Measurements from ENCODE around the gene SCYGR8.
"Not testable (repeated sequence)": the region's sequence is repeated elsewhere in the genome, so short reads cannot be mapped to it uniquely, and the experiment has no call there.

Gene SCYGR8

GRCh38 chr2:227745594-227745993 is at the start of gene SCYGR8:
Gene SCYGR8, plus strand, starts transcription at chr2:227745894. Its CDS starts 0 bp downstream, at chr2:227745894.
- DNase-seq (ENCODE audit: low read depth in 2 of 2) = no peak

DNA sequence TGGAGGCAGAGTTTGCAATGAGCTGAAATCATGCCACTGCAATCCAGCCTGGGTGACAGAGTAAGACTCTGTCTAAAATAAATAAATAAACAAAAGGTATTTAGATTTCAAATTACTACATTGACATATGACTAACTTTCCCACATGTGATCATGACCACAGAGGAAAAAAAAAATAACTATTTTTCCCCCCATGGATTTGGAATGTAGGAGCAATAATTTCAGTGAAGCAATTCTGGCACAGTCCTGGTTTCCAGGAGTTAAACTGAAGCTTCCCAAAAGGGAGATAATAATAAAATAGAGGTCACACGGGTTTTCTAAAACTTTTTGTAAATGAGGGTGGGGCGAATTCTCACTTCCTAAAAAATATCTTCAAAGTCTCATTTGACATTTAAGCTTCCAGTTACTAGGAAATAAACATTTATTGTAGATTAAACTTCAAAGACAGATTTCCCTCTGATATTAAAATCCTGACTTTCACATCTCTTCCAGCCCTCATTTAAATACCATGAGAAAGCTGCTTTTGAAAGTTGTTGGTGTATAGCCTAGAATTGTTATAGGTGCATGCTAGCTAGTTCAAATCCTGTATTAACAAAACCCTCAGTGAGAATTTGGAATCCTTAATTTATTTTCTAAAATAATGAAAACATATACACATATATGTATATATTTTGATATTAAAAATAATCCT is 48.6 kb upstream of the SCYGR8 start:
- DNase-seq (ENCODE audit: low read depth in 2 of 2) = no peak

- no peak for DNase-seq (ENCODE audit: low read depth in 2 of 2)
Observed at GRCh38 chr2:227701556-227701955, 44.1 kb upstream of the SCYGR8 start.

GRCh38 chr2:227703280-227703732 is 42.4 kb upstream of the SCYGR8 start:
- DNase-seq (ENCODE audit: low read depth in 2 of 2) = no peak

DNA sequence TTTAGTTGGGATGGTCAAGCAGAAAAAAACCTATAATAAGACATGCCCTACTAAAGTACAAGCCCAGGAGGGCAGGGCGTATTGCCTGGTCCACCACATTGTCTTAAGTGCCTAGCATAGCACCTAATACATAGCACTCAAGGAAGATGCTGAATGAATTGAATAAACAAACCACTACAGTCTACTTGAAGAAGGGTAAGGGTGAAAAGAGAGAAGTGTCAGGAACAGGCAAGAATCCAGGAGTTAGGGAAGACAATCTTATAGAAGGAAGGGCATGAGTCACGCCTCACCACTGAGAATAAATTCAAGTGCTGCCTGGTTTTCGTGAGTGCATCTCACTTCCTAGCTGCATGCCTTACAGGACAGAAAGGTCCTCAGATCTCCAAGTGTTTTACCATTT is 41.7 kb upstream of the SCYGR8 start:
- DNase-seq (ENCODE audit: low read depth in 2 of 2) = no peak

GRCh38 chr2:227706859-227707258 is 38.8 kb upstream of the SCYGR8 start:
- no peak for DNase-seq (ENCODE audit: low read depth in 2 of 2)

GRCh38 chr2:227707390-227707789 is 38.3 kb upstream of the SCYGR8 start:
- DNase-seq (ENCODE audit: low read depth in 2 of 2) = no peak

- no peak for DNase-seq (ENCODE audit: low read depth in 2 of 2)
Observed at GRCh38 chr2:227710986-227711385, 34.7 kb upstream of the SCYGR8 start.

DNA sequence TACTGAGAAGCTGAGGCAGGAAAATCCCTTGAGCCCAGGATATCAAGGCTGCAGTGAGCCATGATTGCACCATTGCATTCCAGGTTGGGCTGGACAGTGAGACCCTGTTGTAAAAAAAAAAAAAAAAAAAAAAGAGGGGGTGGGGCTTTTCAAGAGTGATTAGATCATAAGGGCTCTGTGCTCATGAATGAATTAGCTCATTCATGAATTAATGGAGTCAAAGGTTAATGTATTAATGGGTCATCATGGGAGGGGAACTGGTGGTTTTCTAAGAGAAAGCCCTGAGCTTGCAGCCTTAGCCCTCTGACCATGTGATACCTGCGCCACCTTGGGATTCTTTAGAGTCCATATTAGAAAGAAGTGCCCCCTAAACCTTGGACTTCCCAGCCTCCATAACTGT is 32.4 kb upstream of the SCYGR8 start:
- DNase-seq (ENCODE audit: low read depth in 2 of 2) = no peak

DNA sequence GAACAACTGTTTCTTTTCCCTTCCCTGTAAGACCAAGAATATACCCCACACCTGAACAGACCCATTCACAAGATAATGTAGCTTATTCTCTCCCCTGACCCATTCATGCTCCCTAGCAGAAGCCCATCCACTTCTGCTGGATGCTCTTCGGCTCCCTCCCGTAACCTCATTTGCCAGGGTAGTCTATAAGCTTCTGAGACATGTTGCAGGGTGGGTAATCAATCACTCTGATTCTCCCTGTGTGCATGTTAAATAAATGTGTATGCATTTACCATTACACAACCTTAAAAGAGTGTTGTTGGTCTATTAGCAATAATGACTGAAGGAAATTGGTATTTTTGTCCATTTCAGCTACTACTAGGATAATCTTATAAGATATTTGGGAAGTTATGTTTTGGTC is 29.2 kb upstream of the SCYGR8 start:
- no peak for DNase-seq (ENCODE audit: low read depth in 2 of 2)

DNA sequence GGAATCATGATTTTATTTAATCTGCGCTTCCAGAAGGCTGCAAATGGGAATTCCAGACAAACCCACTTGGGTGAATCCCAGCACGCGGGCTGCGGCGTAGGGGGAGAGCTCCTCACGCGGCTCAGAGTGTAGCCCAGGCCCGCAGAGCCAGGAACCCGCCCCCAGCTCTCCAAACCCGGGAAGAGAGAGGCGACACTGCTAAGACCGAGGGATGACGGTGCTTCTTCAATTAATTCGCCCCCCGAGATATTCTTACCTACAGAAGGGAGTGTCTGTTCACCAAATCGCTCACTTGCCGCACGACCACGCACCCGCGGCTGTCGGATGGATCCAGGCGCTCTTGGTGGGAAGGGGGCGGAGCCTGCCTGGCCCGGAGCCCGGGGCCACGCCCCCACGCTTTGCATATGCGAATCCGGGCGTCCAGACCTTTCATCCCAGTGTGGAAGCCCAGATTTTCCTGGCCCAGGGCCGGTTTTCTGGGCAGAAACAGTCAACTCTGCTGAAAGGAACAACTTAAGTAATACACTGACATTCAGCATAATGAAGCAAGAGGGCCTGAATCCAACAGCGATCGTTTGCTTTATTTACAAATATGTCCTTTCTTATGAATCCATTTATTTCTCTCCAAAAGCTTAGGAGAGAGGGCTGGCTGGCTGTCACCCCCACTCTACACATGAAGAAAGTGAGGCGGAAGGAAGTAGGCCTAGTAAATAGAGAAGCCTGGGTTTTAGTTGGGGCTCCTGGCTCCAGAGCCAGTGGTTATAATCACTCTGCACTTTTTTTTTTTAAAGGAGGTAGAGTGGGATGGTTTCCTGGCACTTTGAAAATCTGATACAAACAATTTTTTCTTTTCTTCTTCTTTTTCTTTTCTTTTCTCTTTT is 27.8 kb upstream of the SCYGR8 start, which contains the start of gene SLC19A3:
TSS of gene SLC19A3 (minus strand) at position 342 of the 881 bp plus-strand sequence. CDS start 15,710 bp downstream, outside the sequence.
- no peak for DNase-seq (ENCODE audit: low read depth in 2 of 2)

- no peak for DNase-seq (ENCODE audit: low read depth in 2 of 2)
Observed at GRCh38 chr2:227719641-227720040, 26.1 kb upstream of the SCYGR8 start.

GRCh38 chr2:227720680-227721079 is 25.0 kb upstream of the SCYGR8 start:
- DNase-seq (ENCODE audit: low read depth in 2 of 2) = no peak

DNA sequence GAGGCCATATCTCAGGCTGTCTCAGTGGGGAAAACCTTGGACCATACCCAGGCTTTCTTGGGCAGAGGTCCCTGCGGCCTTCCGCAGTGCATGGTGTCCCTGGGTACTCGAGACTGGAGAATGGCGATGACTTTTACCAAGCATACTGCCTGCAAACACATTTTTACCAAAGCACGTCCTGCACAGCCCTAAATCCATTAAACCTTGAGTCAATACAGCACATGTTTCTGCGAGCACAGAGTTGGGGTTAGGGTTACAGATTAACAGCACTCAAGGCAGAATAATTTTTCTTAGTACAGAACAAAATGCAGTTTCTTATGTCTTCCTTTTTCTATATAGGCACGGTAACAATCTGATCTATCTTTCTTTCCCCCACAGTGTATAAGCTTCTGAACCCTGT is 22.9 kb upstream of the SCYGR8 start:
- DNase-seq (ENCODE audit: low read depth in 2 of 2) = not testable (repeated sequence)

DNA sequence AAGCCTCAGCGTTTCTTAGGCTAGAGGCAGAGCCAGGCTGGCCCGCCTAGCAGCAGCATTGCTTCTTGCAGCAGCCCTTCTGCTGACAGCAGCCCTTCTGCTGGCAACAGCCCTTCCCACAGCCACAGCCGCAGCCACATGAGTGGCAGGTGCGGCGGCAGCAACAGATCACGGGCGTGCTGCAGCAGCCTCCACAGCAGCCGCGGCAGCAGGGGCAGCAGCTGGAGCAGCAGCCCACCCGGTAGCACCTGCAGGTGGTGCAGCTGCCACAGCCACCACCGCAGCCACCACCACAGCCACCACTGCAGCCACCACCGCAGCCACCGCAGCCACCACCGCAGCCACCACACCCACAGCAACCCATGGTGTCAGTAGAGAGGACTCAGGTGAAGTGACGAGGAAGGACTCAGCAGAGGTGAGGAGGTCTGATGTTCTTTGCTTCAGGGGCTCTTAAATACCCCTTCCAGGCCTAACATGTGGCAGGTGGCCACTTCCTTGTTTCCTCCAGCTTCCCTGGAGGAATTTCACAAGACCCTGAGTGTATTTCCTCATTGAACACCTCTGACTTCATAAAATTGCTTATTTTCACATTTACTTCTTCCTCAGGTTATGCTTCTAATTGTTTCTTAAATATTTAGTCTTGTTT is 21.2 kb upstream of the SCYGR8 start, which contains the start of gene SCYGR6:
TSS of gene SCYGR6 (minus strand) at position 364 of the 646 bp plus-strand sequence. CDS start at position 364, 0 bp downstream.
- no peak for DNase-seq (ENCODE audit: low read depth in 2 of 2)

DNA sequence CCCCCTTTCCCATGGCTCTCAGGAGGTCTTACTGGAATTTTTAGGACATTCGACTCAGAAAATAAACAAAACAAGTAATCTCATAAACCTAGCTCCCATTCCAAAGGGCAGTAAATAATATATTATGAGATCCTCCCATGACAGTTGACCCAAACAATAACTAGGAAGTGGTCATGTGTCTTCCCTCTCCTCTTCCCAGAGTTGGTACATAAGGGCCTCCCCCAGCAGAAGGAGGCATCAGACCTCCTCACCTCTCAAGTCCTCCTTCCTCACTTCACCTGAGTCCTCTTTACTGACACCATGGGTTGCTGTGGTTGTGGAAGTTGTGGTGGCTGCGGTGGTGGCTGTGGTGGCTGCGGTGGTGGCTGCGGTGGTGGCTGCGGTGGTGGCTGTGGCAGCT is 17.7 kb upstream of the SCYGR8 start, which contains the start of gene SCYGR7:
TSS of gene SCYGR7 (plus strand) at position 301 of the 400 bp plus-strand sequence. CDS start at position 301, 0 bp downstream.
- DNase-seq (ENCODE audit: low read depth in 2 of 2) = no peak

- DNase-seq (ENCODE audit: low read depth in 2 of 2) = no peak
Observed at GRCh38 chr2:227739351-227739750, 6.3 kb upstream of the SCYGR8 start.

DNA sequence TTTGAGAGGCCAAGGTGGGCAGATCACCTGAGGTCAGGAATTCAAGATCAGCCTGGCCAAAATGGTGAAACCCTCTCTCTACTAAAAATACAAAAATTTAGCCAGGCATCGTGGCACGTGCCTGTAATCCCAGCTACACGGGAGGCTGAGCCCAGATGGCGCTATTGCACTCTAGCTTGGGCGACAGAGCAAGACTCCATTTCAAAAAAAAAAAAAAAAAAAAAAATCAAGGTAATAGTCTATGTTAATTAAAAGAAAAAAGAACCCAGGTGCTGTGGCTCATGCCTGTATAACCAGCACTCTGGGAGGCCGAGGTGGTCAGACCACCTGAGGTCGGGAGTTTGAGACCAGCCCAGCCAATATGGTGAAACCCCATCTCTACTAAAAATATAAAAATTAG is 5.0 kb upstream of the SCYGR8 start:
- not testable (repeated sequence) for DNase-seq (ENCODE audit: low read depth in 2 of 2)

- DNase-seq (ENCODE audit: low read depth in 2 of 2) = no peak
Observed at GRCh38 chr2:227748079-227748478, 2.4 kb downstream of the SCYGR8 start.

DNA sequence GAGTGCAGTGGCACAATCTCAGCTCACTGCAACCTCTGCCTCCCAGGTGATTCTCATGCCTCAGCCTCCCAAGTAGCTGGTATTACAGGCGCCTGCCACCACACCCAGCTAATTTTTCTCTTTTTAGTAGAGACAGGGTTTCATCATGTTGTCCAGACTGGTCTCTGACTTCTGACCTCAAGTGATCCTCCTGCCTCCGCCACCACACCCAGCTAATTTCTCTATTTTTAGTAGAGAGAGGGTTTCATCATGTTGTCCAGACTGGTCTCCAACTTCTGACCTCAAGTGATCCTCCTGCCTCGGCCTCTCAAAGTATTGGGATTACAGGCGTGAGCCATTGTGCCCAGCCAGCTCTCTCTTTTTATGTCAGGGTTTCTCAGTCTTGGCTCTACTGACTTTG is 10.6 kb downstream of the SCYGR8 start:
- DNase-seq (ENCODE audit: low read depth in 2 of 2) = not testable (repeated sequence)

- no peak for DNase-seq (ENCODE audit: low read depth in 2 of 2)
Observed at GRCh38 chr2:227759411-227760118, 13.9 kb downstream of the SCYGR8 start.
